Naive thymus-derived CD4-positive, alpha-beta T cell (primary cell): ENCODE measurements around the gene METTL13. TPM values are rescaled to one million over a fixed set of nuclear protein-coding genes. Genes with fewer than 3 reads are reported as not detected.

Source experiments
- ATAC-seq: fragments of 150-1000 bp; cut with Tn5 transposase; 2 replicates; pipeline ENCODE4 v1.10.0; 2021; ENCODE audit warnings: mild to moderate bottlenecking, moderate library complexity
- CTCF ChIA-PET: fragments of 350-600 bp; sonication (Branson Sonifier 250); formaldehyde crosslinking; loops from one replicate; lab custom pipeline; 2021; ENCODE audit warnings: antibody characterized with exemption; lab: Charles Lee
- POLR2A ChIA-PET: fragments of 350-600 bp; sonication (Branson Sonifier 250); formaldehyde crosslinking; loops from one replicate; lab custom pipeline; 2021; ENCODE audit warnings: antibody characterized with exemption, inconsistent platforms; lab: Charles Lee
- DNase-seq, 9 donors: peaks; one replicate each; pipeline versions ENCODE4 v3.0.0 to v3.0.0-alpha.2; 2020 to 2022; ENCODE audit warnings: mixed read lengths in 1 of 9
- H3K27ac ChIP-seq: one replicate; pipeline ENCODE4 v1.7.0; 2013; ENCODE audit warnings: mild to moderate bottlenecking, low read depth, low read length, moderate library complexity
- H3K27me3 ChIP-seq, 2 donors: one replicate each; pipeline ENCODE4 v1.7.0; 2013; ENCODE audit warnings: low read length in 2 of 2, mild to moderate bottlenecking in 2 of 2, moderate library complexity in 2 of 2; ENCODE audit not compliant: control insufficient read depth in 2 of 2, insufficient read depth in 2 of 2
- H3K36me3 ChIP-seq, 3 experiments: 1 replicate in 2 of 3; 2 replicates in 1 of 3; pipeline ENCODE4 v1.7.0; 2013; ENCODE audit warnings: low read length in 3 of 3, mild to moderate bottlenecking in 3 of 3, moderate library complexity in 1 of 3; ENCODE audit not compliant: insufficient read depth in 3 of 3, control insufficient read depth in 2 of 3
- H3K4me1 ChIP-seq, 2 donors: one replicate each; pipeline ENCODE4 v1.7.0; 2013; ENCODE audit warnings: low read length in 2 of 2, mild to moderate bottlenecking in 2 of 2, moderate library complexity in 1 of 2; ENCODE audit not compliant: control insufficient read depth in 2 of 2, insufficient read depth in 2 of 2
- H3K4me3 ChIP-seq: 2 replicates; pipeline ENCODE4 v1.7.0; 2013; ENCODE audit warnings: mild to moderate bottlenecking, low read length
- H3K9me3 ChIP-seq, 3 experiments: 1 replicate in 2 of 3; 2 replicates in 1 of 3; pipeline ENCODE4 v1.7.0; 2013; ENCODE audit warnings: low read length in 3 of 3; ENCODE audit not compliant: control insufficient read depth in 2 of 3
- H3K27ac Mint-ChIP-seq, 9 donors: one replicate each; pipeline ENCODE4 v1.8.0; 2020 to 2022; ENCODE audit warnings: mixed read lengths in 9 of 9, mild to moderate bottlenecking in 8 of 9, moderate library complexity in 5 of 9, inconsistent platforms in 2 of 9
- H3K27me3 Mint-ChIP-seq, 5 donors: one replicate each; pipeline ENCODE4 v1.8.0; 2021 to 2022; ENCODE audit warnings: mixed read lengths in 5 of 5, mild to moderate bottlenecking in 1 of 5
- H3K36me3 Mint-ChIP-seq, 5 donors: one replicate each; pipeline ENCODE4 v1.8.0; 2020 to 2022; ENCODE audit warnings: mixed read lengths in 5 of 5, mild to moderate bottlenecking in 3 of 5, inconsistent platforms in 1 of 5
- H3K4me1 Mint-ChIP-seq, 7 donors: one replicate each; pipeline ENCODE4 v1.8.0; 2020 to 2022; ENCODE audit warnings: mixed read lengths in 7 of 7, mild to moderate bottlenecking in 3 of 7, inconsistent platforms in 1 of 7
- H3K4me3 Mint-ChIP-seq, 10 donors: one replicate each; pipeline ENCODE4 v1.8.0; 2020 to 2022; ENCODE audit warnings: mild to moderate bottlenecking in 10 of 10, mixed read lengths in 10 of 10, moderate library complexity in 6 of 10, inconsistent platforms in 2 of 10
- H3K9me3 Mint-ChIP-seq, 11 donors: one replicate each; pipeline ENCODE4 v1.8.0; 2020 to 2022; ENCODE audit warnings: mixed read lengths in 11 of 11, mild to moderate bottlenecking in 4 of 11, inconsistent platforms in 1 of 11, moderate library complexity in 1 of 11
- intact Hi-C, 2 donors: fragments of 100-400 bp; cut with micrococcal nuclease; formaldehyde crosslinking; loops; one replicate each; pipeline ENCODE4 v1.15.1; 2023
- polyA plus RNA-seq, 2 donors: library from polyadenylated mRNA; unstranded; fragments of 300-500 nt; fragmentation: Illumina TruSeq; gene quantifications; one replicate each; pipeline ENCODE4 v1.2.3, GENCODE V29; 2021
- total RNA-seq, 6 experiments: library from RNA in 5 of 6; stranded (reverse) in 5 of 6; gene quantifications; 1 replicate in 5 of 6; 2 replicates in 1 of 6; pipeline ENCODE4 v1.2.3 and lab custom pipeline; 2021 to 2026

The METTL13 gene
- total and polyA plus RNA-seq, 7 experiments from 2014 or later, result 15.6 to 55.7 (median 35.0) TPM

DNA sequence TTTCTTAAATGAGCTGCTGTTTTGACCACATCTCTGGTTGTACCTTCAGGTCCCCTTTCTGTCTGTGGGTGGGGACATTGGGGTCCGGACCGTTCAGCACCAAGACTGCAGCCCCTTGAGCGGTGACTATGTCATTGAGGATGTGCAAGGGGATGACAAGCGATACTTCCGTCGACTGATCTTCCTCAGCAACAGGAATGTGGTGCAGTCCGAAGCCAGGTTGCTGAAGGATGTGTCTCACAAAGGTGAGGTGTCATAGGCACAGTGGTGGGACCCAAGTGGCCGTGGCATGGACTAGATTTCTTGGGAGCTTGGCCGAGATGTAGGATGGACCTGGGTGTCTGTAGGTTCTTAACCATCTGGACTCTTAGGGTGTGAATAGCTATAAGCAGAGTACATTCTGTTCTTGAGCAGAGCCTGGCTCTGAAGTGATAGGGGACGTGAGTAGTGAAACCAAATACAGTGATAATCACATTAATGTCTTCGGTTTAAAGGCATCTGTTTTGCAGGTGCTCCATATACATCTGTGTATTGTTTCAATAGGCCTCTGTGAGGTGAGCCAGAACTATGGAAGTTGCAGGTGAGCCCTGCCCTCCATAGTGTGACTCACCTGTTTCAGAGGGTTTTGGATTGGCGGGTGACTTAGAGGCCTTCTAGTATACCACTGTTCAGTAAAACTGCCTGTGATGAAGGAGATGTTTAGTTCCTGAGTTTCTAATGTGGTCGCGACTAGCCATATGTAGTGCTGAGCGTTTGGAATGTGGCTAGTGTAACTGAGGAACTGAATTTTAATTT lies 6.4 kb downstream of the METTL13 start:
- H3K27ac Mint-ChIP-seq, result peak overlapping the region in 2 of 9 donors; percentile 15 to 32
- no peaks in the 10 kb centered on the region for H3K9me3 Mint-ChIP-seq
- Histone ChIP-seq H3K4me3 (no peak overlapping the region), H3K27me3 (no peaks in the 10 kb centered on the region), H3K4me1 (peaks cover 5 to 23% of the 10 kb centered on the region in 2 donors), H3K27ac (no peak overlapping the region), H3K36me3 (peaks cover 27 to 93% (median 38%) of the 10 kb centered on the region in 3 experiments), H3K9me3 (no peaks in the 10 kb centered on the region)
- POLR2A ChIA-PET, result interaction anchor here (1.1 kb wide), 1 partner anchor 659 kb away, joined by 3 read pairs; no protein-coding TSS in a partner anchor
- intact Hi-C loops, result loop anchor here in 1 of 2 donors (10.0 kb wide), 1 partner anchor 397 kb away; no protein-coding TSS in a partner anchor
- DNase-seq (no peak), ATAC-seq (no peak)
- H3K27me3 Mint-ChIP-seq, result no peaks in the 10 kb centered on the region
- peaks cover 25 to 62% (median 38%) of the 10 kb centered on the region in 7 donors for H3K4me1 Mint-ChIP-seq
- CTCF ChIA-PET, result interaction anchor here (1.6 kb wide), 1 partner anchor 143 kb away, joined by 3 read pairs; no protein-coding TSS in a partner anchor
- peaks cover 18 to 74% (median 44%) of the 10 kb centered on the region in 5 donors for H3K36me3 Mint-ChIP-seq
- no peak overlapping the region for H3K4me3 Mint-ChIP-seq

DNA sequence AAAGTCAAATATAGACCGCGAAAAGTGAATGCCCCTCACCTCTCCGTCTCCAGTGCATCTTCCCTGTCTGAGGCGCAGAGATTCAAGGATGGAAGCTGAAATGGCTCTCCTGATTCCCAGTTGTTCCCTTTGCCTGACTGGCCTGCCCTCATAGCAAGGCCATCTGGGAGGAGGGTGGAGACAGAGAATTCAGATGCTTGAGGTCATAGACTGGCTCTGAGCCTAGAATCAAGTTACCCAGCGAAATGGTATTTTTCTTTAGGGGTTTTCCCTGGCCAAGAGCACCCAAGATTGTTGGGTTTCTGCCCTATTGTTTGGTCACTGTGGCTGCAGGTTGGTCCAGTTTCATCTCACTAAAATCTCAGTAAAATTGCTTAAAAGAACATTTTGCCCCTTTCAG lies 7.2 kb downstream of the METTL13 start:
- peaks cover 20 to 74% (median 47%) of the 10 kb centered on the region in 5 donors for H3K36me3 Mint-ChIP-seq
- no peak for ATAC-seq
- peaks cover 17 to 56% (median 31%) of the 10 kb centered on the region in 7 donors for H3K4me1 Mint-ChIP-seq
- Histone ChIP-seq H3K4me1 (peaks cover 0 to 15% of the 10 kb centered on the region in 2 donors), H3K36me3 (peaks cover 27 to 97% (median 38%) of the 10 kb centered on the region in 3 experiments), H3K9me3 (no peaks in the 10 kb centered on the region), H3K4me3 (no peak overlapping the region), H3K27me3 (no peaks in the 10 kb centered on the region), H3K27ac (no peak overlapping the region)
- DNase-seq, result no peak
- no peaks in the 10 kb centered on the region for H3K9me3 Mint-ChIP-seq
- intact Hi-C loops, result loop anchor here in 1 of 2 donors (10.0 kb wide), 1 partner anchor 396 kb away; no protein-coding TSS in a partner anchor
- no peak overlapping the region for H3K4me3 Mint-ChIP-seq
- POLR2A ChIA-PET, result no interaction called here
- no peaks in the 10 kb centered on the region for H3K27me3 Mint-ChIP-seq
- H3K27ac Mint-ChIP-seq, result peak overlapping the region in 1 of 9 donors; percentile 36
- CTCF ChIA-PET, result no interaction called here

DNA sequence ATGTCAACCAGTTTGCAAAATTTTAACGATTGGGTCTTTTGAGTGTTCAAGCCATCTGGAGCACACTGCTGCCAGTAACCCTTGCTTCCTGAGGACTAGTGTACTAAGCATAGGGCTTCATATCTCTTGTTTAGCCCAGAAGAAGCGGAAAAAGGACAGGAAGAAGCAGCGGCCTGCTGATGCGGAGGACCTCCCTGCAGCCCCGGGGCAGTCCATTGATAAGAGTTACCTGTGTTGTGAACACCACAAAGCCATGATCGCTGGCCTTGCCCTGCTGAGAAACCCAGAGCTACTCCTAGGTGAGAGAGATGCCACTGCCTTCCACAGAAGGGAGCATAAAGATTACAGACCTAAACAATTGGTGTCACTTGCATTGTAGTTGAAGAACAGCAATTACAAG lies 8.9 kb downstream of the METTL13 start:
- H3K27ac Mint-ChIP-seq, result no peak overlapping the region
- peaks cover 22 to 78% (median 52%) of the 10 kb centered on the region in 5 donors for H3K36me3 Mint-ChIP-seq
- H3K4me1 Mint-ChIP-seq, result peaks cover 10 to 56% (median 16%) of the 10 kb centered on the region in 7 donors

DNA sequence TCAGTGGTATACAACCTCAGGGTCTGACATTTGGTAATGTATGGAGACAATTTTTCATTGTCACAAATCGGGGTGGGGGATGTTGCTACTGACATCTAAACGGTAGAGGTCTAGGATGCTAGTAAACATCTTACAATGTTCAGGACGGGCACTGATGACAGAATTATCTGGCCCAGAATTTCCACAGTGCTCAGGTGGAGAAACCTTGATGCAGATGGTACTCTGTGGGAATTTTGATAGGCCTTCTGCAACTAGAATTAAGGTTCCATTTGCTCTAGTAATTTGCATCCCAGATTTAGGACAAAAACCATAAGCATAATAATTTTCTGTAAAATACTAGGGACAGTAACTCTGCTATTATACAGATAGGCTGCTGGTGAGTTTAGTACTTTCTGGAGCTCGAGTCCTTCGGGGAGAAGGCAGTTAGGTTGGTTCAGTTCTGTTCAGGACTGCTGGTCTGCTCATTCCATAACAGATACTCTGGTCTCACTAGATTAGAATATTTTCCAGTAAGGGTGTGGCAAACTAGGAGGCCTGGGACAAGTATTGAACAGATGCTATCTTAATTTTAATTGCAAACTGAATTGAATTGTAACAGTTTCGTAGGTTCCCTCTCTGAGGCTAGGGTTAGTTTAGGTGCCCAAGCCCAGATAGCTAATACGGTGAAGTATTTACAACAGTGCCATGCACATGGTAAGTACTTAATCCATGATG lies 11.4 kb downstream of the METTL13 start:
- Histone ChIP-seq H3K36me3 (peaks cover 18 to 100% (median 19%) of the 10 kb centered on the region in 3 experiments), H3K27ac (no peak overlapping the region), H3K4me1 (no peaks in the 10 kb centered on the region), H3K27me3 (no peaks in the 10 kb centered on the region), H3K4me3 (no peak overlapping the region), H3K9me3 (no peaks in the 10 kb centered on the region)
- ChIA-PET CTCF (no interaction called here), POLR2A (interaction anchor here (1.5 kb wide), 1 partner anchor 11 kb away, joined by 4 read pairs; the partner anchor contains the start of gene METTL13)
- DNase-seq, result no peak
- no peak overlapping the region for H3K4me3 Mint-ChIP-seq
- H3K4me1 Mint-ChIP-seq, result peaks cover 4 to 42% (median 11%) of the 10 kb centered on the region in 7 donors
- H3K36me3 Mint-ChIP-seq, result peaks cover 18 to 81% (median 61%) of the 10 kb centered on the region in 5 donors
- ATAC-seq, result no peak
- H3K27me3 Mint-ChIP-seq, result no peaks in the 10 kb centered on the region
- H3K9me3 Mint-ChIP-seq, result peaks cover 0 to 6% (median 0%) of the 10 kb centered on the region in 11 donors
- H3K27ac Mint-ChIP-seq, result peak overlapping the region in 2 of 9 donors; percentile 12 to 59
- intact Hi-C loops, result no loop called here

More for the DNA sequence above, 8.9 kb downstream of the METTL13 start:
- H3K27me3 Mint-ChIP-seq, result no peaks in the 10 kb centered on the region
- peaks cover 0 to 6% (median 0%) of the 10 kb centered on the region in 11 donors for H3K9me3 Mint-ChIP-seq
- intact Hi-C loops, result no loop called here
- peaks cover 30 to 100% (median 38%) of the 10 kb centered on the region in 3 experiments for H3K36me3 ChIP-seq
- ChIA-PET POLR2A (no interaction called here), CTCF (no interaction called here)
- H3K4me3 ChIP-seq, result no peak overlapping the region
- no peaks in the 10 kb centered on the region for H3K9me3 ChIP-seq
- DNase-seq, result no peak
- H3K27ac ChIP-seq, result no peak overlapping the region
- no peaks in the 10 kb centered on the region for H3K4me1 ChIP-seq
- no peak overlapping the region for H3K4me3 Mint-ChIP-seq
- ATAC-seq, result no peak
- H3K27me3 ChIP-seq, result no peaks in the 10 kb centered on the region

DNA sequence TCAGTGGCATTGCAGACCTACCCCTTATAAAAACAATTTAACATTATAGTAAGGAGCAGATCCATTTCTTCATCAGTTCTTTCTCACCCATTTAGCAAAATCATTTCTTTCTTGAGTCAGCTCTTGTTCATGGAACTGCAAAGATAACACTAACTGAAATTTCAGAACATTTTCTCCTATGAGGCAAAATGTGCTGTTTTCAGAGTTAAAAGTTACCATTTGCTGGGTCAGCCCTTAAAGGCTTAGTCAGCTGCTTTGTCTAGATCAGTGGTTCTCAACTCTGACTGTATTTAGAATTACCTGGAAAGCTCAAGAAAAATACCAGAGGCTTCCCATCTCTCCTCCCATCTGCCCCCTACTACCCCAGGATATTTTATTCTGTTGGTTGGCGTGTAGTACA lies 12.2 kb downstream of the METTL13 start:
- H3K36me3 Mint-ChIP-seq, result peaks cover 15 to 74% (median 62%) of the 10 kb centered on the region in 5 donors
- no peak overlapping the region for H3K4me3 ChIP-seq
- H3K4me1 ChIP-seq, result no peaks in the 10 kb centered on the region
- peaks cover 0 to 6% (median 0%) of the 10 kb centered on the region in 11 donors for H3K9me3 Mint-ChIP-seq
- POLR2A ChIA-PET, result interaction anchor here (1.5 kb wide), 1 partner anchor 12 kb away, joined by 4 read pairs; the partner anchor contains the start of gene METTL13
- peak overlapping the region in 6 of 9 donors; percentile 6 to 88 (median 17) for H3K27ac Mint-ChIP-seq
- H3K4me1 Mint-ChIP-seq, result peaks cover 4 to 38% (median 8%) of the 10 kb centered on the region in 7 donors
- H3K9me3 ChIP-seq, result no peaks in the 10 kb centered on the region
- DNase-seq (no peak), ATAC-seq (no peak)
- peaks cover 14 to 100% (median 15%) of the 10 kb centered on the region in 3 experiments for H3K36me3 ChIP-seq
- no peaks in the 10 kb centered on the region for H3K27me3 Mint-ChIP-seq
- peak overlapping the region in 1 of 10 donors; percentile 59 for H3K4me3 Mint-ChIP-seq
- no peak overlapping the region for H3K27ac ChIP-seq
- no peaks in the 10 kb centered on the region for H3K27me3 ChIP-seq
- CTCF ChIA-PET, result no interaction called here
- intact Hi-C loops, result loop anchor here (1.0 to 2.0 kb wide), 2 partner anchors 12 to 13 kb away; partner anchors contain the start of gene METTL13 (in 2 of the 2)

DNA sequence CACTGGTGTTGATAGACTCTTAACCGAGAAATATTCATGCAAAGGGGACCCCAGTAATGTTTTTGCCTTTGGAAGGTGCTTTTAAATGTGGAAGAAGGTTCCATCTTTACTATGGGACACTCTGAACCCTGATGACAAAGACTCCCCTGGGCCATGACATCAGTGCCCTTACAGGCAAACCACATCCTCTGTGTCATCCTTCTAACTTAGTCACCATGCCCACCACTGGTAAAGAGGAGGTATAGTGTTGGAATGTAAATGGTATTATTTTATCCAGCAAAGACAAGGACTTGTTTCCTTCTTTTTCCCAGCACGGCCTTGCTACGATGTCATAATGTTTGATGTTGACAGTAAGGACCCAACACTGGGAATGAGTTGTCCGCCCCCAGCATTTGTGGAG lies 12.6 kb downstream of the METTL13 start:
- peaks cover 15 to 70% (median 59%) of the 10 kb centered on the region in 5 donors for H3K36me3 Mint-ChIP-seq
- H3K9me3 ChIP-seq, result no peaks in the 10 kb centered on the region
- POLR2A ChIA-PET, result interaction anchor here (0.6 to 1.5 kb wide), 2 partner anchors 13 to 1874 kb away, joined by 3 to 4 read pairs; partner anchors contain the start of gene METTL13
- peak in 2 of 9 donors; percentile 5 to 60 for DNase-seq
- CTCF ChIA-PET, result no interaction called here
- H3K4me3 Mint-ChIP-seq, result peak overlapping the region in 1 of 10 donors; percentile 59
- H3K4me1 Mint-ChIP-seq, result peaks cover 4 to 36% (median 8%) of the 10 kb centered on the region in 7 donors
- intact Hi-C loops, result loop anchor here (1.0 to 2.0 kb wide), 2 partner anchors 13 kb away; partner anchors contain the start of gene METTL13 (in 2 of the 2)
- no peaks in the 10 kb centered on the region for H3K4me1 ChIP-seq
- no peaks in the 10 kb centered on the region for H3K27me3 ChIP-seq
- no peak overlapping the region for H3K27ac ChIP-seq
- ATAC-seq, result peak; percentile 79
- peaks cover 0 to 6% (median 0%) of the 10 kb centered on the region in 11 donors for H3K9me3 Mint-ChIP-seq
- H3K36me3 ChIP-seq, result peaks cover 9 to 100% (median 10%) of the 10 kb centered on the region in 3 experiments
- H3K27me3 Mint-ChIP-seq, result no peaks in the 10 kb centered on the region
- H3K27ac Mint-ChIP-seq, result peak overlapping the region in 6 of 9 donors; percentile 6 to 88 (median 17)
- H3K4me3 ChIP-seq, result no peak overlapping the region
